Activated CD8-positive, alpha-beta memory T cell treated with anti-CD3 and anti-CD28 coated beads, Interleukin-2, amount 10 ng/mL, durations not matched to agents 7 days and 5 days (primary cell): ENCODE data around the gene CD81. TPM values are rescaled to one million over a fixed set of nuclear protein-coding genes. Genes with fewer than 3 reads are reported as not detected.

ENCODE experiments used
- ATAC-seq: fragments of 150-1000 bp; cut with Tn5 transposase; one replicate; pipeline ENCODE4 v1.10.0; 2021; ENCODE audit warnings: moderate library complexity
- CTCF ChIA-PET: fragments of 350-600 bp; sonication (Branson Sonifier 250); formaldehyde crosslinking; loops from one replicate; lab custom pipeline; 2021; ENCODE audit warnings: antibody characterized with exemption; lab: Charles Lee
- DNase-seq: peaks from one replicate; pipeline ENCODE4 v3.0.0-alpha.2; 2020
- H3K27ac Mint-ChIP-seq: one replicate; pipeline ENCODE4 v1.8.0; 2021; ENCODE audit warnings: mild to moderate bottlenecking, mixed read lengths
- H3K27me3 Mint-ChIP-seq: one replicate; pipeline ENCODE4 v1.8.0; 2021; ENCODE audit warnings: mixed read lengths
- H3K36me3 Mint-ChIP-seq: one replicate; pipeline ENCODE4 v1.8.0; 2021; ENCODE audit warnings: mild to moderate bottlenecking, mixed read lengths
- H3K4me1 Mint-ChIP-seq: one replicate; pipeline ENCODE4 v1.8.0; 2021; ENCODE audit warnings: mixed read lengths
- H3K4me3 Mint-ChIP-seq: one replicate; pipeline ENCODE4 v1.8.0; 2021; ENCODE audit warnings: mild to moderate bottlenecking, moderate library complexity, mixed read lengths
- H3K9me3 Mint-ChIP-seq: one replicate; pipeline ENCODE4 v1.8.0; 2022; ENCODE audit warnings: low read depth, mixed read lengths
- total RNA-seq, 2 experiments: library from RNA; stranded (reverse); gene quantifications; one replicate each; pipeline ENCODE4 v1.2.3, GENCODE V29; 2021

CD81 gene
- total RNA-seq, 2 experiments from 2014 or later: 162 to 192 TPM

DNA sequence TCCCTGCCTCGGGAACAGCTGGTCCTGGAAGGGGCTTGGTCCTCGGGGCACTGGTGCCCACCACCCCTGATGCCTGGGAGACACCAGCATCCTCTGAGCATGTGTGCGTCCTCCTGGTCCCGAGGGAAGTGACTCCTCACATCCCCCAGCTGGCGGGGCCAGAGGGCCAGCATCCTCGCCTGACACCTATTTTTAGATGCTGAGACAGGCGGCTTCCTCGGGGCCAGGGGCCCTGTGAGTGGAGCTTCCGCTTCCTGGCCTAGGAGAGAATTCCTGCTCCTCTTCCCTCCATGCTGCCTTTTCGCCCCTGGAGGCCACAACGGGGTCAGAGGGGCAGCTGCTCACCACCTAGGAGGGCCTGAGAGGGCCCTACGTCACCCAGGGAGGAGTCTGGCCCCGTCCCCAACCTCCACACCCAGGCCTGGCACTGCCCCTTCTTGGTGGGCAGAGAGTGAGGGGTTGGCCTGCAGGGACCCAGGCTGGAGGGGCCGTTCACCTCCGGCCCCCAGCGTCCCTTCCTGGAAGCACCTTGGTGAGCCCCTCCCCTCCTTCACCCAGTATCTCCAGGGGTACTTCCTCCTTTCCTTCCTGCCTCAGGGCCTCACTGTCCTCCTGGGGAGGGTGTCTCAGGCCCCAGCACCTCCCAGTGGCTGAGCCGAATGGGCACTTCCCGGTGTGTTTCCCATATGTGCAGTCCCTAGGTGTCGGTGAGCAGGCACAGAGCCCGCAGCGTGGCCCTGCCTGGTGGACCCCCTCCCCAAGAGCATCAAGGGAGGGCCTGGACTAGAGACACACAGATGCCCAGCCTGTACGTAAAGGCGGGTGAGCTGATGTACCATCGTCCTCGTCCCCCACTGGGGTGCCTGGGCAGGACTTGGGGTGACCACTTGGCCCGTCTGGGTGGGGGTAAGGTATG is 6.1 kb downstream of the CD81 start:
- DNase-seq (no peak), ATAC-seq (no peak)
- peaks cover 5% of the 10 kb centered on the region for H3K36me3 Mint-ChIP-seq
- CTCF ChIA-PET: interaction anchor here (0.9 to 1.2 kb wide), 3 partner anchors 38 to 78 kb away, joined by 3 to 8 read pairs (median 3); no protein-coding TSS in a partner anchor
- peak overlapping the region; percentile 25 for H3K27ac Mint-ChIP-seq
- no peaks in the 10 kb centered on the region for H3K9me3 Mint-ChIP-seq
- peaks cover 62% of the 10 kb centered on the region for H3K4me1 Mint-ChIP-seq
- H3K4me3 Mint-ChIP-seq: no peak overlapping the region
- H3K27me3 Mint-ChIP-seq: no peaks in the 10 kb centered on the region

DNA sequence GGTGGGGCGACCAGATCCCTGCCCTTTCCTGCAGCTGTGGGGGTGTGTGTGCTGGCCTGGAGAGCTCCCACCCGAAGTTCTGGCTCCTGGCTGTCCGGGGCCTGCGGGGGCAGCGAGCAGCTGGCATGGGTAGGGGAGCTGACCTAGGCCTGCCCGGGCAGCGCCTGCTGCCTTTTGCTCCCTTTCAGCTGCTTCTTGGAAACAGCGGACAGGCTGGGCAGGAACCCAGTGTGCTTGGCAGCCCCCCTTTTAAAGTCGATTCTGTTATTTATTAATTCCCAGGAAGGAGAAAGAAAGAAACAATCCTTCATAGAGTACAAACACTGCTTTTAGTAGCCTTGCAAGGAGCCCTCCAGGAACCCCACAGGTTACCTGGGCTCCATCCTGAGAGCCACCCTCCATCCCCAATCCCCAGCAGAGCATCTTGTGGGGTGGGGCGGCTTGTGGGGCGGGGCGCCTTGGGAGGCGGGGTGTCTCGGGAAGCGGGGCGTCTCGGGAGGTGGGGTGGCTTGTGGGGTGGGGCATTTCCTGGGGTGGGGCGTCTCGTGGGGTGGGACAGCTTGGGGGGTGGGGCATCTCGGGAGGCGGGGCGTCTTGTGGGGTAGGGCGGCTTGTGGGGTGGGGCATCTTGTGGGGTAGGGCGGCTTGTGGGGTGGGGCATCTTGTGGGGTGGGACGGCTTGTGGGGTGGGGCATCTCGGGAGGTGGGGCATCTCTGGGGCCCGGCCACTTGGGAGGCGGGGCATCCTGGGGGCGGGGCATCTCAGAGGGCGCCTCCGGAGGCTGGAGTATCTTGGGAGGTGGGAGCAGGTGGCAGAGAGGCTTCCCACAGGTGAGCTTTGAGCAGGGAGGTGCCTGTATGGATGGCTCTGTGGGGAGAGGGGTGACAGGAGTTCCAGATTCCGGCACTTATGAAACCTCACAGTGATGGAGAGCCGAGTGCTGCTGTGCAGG is 7.0 kb downstream of the CD81 start:
- CTCF ChIA-PET: interaction anchor here (0.7 to 0.9 kb wide), 2 partner anchors 78 to 149 kb away, joined by 3 read pairs; no protein-coding TSS in a partner anchor
- peaks cover 62% of the 10 kb centered on the region for H3K4me1 Mint-ChIP-seq
- no peaks in the 10 kb centered on the region for H3K27me3 Mint-ChIP-seq
- DNase-seq (peak; percentile 65), ATAC-seq (peak; percentile 18)
- H3K4me3 Mint-ChIP-seq: peak overlapping the region; percentile 22
- H3K36me3 Mint-ChIP-seq: peaks cover 5% of the 10 kb centered on the region
- H3K9me3 Mint-ChIP-seq: no peaks in the 10 kb centered on the region
- H3K27ac Mint-ChIP-seq: peak overlapping the region; percentile 84

DNA sequence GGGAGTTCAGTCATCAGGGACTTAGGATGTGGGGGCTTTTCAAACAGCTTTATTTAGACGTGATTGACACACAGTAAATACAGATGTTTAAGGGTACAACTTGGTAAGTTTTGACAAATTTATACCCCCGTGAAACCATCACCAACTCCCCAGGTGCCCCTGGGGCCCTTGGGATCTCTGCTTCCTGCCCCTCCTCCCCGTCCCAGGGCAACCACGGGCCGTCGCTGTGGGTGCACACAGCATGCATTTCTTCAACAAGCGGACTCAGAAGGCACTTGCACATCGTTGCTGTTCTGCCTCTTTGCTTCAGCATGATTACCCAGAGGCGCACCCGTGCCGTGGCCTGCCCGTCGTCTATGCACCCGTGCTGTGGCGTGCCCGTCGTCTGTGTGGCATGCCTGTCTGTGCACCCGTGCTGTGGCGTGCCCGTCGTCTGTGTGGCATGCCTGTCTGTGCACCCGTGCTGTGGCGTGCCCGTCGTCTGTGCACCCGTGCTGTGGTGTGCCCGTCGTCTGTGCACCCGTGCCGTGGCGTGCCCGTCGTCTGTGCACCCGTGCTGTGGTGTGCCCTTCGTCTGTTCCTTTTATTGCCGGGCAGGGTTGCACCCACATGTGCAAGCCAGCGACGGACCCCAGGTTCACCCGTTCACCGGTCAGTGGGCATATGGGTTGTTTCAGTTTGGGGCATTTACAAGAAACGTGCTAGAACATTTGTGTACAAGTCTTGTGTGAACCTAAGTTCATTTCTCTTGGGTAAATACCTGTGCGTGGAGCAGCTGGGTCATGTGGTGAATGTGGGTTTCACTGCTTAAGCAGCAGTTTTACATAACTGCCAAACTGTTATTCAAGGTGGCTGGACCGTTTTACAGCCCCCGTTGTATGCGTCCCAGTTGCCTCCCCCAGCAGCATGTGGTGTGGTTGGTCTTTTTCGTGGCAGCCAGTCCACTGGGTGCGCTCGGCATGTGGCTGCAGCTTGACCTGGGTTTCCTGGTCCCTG is 8.3 kb downstream of the CD81 start:
- Mint-ChIP-seq H3K27ac (peak overlapping the region; percentile 84), H3K27me3 (no peaks in the 10 kb centered on the region), H3K4me1 (peaks cover 70% of the 10 kb centered on the region), H3K36me3 (peaks cover 5% of the 10 kb centered on the region), H3K9me3 (no peaks in the 10 kb centered on the region), H3K4me3 (peak overlapping the region; percentile 46)
- DNase-seq (peak; percentile 64), ATAC-seq (no peak)
- CTCF ChIA-PET: interaction anchor here (0.7 to 3.4 kb wide), 4 partner anchors 14 to 507 kb away, joined by 3 to 37 read pairs (median 18); partner anchors contain the start of gene TSSC4

DNA sequence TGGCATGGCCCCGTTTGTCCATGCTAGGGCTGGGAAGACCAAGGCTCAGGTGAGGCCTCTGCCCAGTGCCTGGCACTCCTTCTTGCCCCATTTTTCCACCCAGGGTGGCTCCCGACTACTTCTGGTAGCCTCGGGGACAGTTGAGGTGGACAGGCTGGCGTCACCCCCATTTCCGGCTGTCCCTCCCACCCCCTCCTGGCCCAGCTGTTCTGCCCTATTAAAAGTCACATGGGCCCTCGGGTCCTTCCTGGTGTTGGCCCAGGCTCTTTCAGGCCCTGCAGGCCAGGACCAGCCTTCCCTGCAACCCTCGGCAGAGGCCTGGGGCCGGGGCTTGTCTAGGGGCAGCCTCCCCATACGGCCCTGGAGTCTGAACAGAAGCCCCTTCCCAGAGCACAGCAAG is 9.5 kb downstream of the CD81 start:
- DNase-seq: no peak
- peak overlapping the region; percentile 11 for H3K4me3 Mint-ChIP-seq
- CTCF ChIA-PET: interaction anchor here (1.6 to 3.4 kb wide), 8 partner anchors 9 to 506 kb away, joined by 4 to 37 read pairs (median 8); partner anchors contain the start of genes C11orf21, CD81, TSPAN32 and TSSC4
- no peak for ATAC-seq
- H3K9me3 Mint-ChIP-seq: no peaks in the 10 kb centered on the region
- peaks cover 2% of the 10 kb centered on the region for H3K36me3 Mint-ChIP-seq
- peak overlapping the region; percentile 84 for H3K27ac Mint-ChIP-seq
- H3K4me1 Mint-ChIP-seq: peaks cover 65% of the 10 kb centered on the region
- H3K27me3 Mint-ChIP-seq: no peaks in the 10 kb centered on the region

DNA sequence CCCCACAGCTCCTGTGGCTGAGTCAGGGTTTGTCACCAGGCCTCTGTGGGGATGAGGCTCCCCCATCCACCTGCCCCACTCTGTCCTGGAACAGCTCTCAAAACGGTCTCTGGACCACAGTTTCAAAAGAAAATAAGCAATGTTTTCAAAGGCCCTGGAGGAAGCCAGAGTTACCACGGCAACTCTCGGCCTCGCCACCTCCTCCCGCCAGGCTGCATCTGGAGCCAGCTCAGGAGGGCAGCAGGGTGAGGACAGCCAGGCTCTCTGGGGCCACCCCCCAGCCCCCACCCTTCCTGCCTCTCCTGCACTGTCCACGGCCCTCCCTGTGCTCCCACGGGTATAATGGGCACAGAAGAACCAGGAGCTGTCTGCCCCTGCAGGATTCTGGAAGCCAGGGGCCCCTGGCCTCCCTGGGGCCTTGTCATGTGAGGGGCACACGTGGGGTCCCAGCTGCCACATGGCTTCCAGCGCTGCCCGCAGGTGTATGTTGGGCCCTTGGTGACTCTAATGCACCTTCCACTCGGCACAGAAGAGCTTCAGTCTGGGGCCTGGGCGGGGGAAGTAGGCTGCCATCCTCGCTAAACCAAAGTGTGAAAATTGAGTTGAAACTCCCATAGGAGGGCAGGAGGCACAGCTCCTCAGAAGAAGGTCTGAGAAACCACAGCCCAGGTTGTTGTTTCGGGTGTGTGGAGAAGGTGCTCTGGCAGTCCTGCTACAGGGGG is 10.3 kb downstream of the CD81 start:
- H3K9me3 Mint-ChIP-seq: no peaks in the 10 kb centered on the region
- H3K36me3 Mint-ChIP-seq: peaks cover 2% of the 10 kb centered on the region
- H3K27ac Mint-ChIP-seq: peak overlapping the region; percentile 84
- peak; percentile 40 for ATAC-seq
- peak; percentile 65 for DNase-seq
- CTCF ChIA-PET: interaction anchor here (0.6 to 3.4 kb wide), 13 partner anchors 9 to 505 kb away, joined by 3 to 37 read pairs (median 6); partner anchors contain the start of genes C11orf21, CD81, TSPAN32 and TSSC4
- peaks cover 65% of the 10 kb centered on the region for H3K4me1 Mint-ChIP-seq
- peak overlapping the region; percentile 11 for H3K4me3 Mint-ChIP-seq
- no peaks in the 10 kb centered on the region for H3K27me3 Mint-ChIP-seq

DNA sequence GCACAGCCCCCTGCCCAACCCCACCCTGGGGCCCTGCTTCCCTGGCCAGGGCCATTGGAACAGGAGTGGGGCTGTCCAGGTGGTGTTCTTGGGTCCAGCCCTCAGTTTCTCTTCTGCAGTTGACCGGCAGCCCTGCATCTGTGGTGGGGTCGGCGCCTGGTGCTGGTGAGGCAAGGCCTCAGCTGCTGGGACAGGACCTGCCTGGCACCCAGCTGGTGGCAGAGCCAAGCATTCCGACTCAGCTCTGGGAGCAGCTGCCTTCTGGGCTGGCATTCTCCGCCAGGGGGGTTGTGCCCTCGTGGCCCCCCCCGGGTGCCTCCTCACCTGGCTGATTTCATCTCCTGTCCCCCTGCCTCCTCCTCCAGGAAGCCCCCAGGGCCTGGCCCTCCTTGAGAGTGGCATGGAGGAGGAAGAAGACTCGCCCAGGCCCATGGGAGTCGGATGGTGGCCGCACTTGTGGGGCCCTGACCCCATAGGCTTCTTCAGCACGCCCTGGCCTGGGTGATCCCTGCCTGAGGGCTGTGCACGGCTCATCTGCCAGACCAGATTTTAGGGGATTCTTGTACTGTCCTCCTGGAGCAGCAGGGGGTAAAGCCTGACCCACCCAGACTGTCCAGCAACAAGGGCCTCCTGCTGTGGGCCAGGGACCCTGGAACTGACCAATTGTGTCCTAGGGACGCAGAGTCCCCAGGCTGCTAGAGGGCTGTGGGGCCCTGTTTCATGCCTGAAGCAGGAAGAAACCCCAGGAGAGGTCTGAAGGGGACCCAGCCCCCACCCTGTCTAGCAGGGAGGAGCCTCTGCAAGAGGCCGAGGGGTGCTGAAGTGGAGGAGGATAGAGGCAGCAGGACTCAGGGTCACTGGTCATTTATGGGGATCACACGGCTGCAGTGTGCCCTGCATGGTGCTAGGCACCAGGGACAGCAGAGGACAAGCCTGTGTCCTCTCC is 11.6 kb downstream of the CD81 start:
- ATAC-seq: no peak
- CTCF ChIA-PET: interaction anchor here (1.3 to 3.4 kb wide), 5 partner anchors 11 to 86 kb away, joined by 3 to 37 read pairs (median 18); partner anchors contain the start of genes CD81 and TSSC4
- peaks cover 61% of the 10 kb centered on the region for H3K4me1 Mint-ChIP-seq
- no peaks in the 10 kb centered on the region for H3K9me3 Mint-ChIP-seq
- no peaks in the 10 kb centered on the region for H3K27me3 Mint-ChIP-seq
- H3K36me3 Mint-ChIP-seq: peaks cover 2% of the 10 kb centered on the region
- DNase-seq: no peak
- H3K27ac Mint-ChIP-seq: peak overlapping the region; percentile 72
- H3K4me3 Mint-ChIP-seq: no peak overlapping the region

DNA sequence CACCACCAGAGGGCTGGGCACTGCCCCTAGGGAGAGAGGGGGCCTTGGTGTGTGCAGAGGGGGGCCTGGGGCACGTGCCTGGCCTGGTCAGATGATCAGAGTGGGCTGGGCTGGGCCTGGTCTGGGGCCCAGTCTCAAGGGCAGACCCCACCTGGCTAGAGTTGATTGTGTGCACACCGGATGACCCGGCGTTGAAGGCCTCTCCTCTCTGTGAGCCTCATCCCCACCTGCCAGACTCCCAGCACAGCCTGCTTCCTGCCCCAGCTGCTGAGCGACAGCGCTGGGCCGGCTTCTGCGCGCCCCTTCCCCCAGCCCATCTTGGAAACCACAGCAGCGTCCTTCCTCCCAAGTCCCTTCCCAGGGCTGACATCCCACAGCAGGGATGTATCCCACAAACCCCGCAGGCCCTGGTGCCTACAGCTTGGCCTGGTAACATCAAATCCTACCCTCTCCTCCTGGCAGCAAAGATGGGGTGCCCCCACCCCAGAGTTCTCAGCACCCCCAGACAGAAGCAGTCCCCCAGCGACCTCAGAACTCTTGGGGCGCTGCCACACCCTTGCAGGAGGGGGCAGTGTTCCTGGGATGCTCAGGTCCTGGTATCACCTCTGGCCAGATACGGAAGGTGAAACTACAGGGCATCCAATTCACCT is 12.4 kb downstream of the CD81 start:
- no peak overlapping the region for H3K4me3 Mint-ChIP-seq
- CTCF ChIA-PET: interaction anchor here (2.8 kb wide), 1 partner anchor 10 kb away, joined by 9 read pairs; the partner anchor contains the start of gene TSSC4
- H3K9me3 Mint-ChIP-seq: no peaks in the 10 kb centered on the region
- ATAC-seq (no peak), DNase-seq (no peak)
- H3K4me1 Mint-ChIP-seq: peaks cover 56% of the 10 kb centered on the region
- H3K27me3 Mint-ChIP-seq: no peaks in the 10 kb centered on the region
- peaks cover 2% of the 10 kb centered on the region for H3K36me3 Mint-ChIP-seq
- H3K27ac Mint-ChIP-seq: peak overlapping the region; percentile 72

DNA sequence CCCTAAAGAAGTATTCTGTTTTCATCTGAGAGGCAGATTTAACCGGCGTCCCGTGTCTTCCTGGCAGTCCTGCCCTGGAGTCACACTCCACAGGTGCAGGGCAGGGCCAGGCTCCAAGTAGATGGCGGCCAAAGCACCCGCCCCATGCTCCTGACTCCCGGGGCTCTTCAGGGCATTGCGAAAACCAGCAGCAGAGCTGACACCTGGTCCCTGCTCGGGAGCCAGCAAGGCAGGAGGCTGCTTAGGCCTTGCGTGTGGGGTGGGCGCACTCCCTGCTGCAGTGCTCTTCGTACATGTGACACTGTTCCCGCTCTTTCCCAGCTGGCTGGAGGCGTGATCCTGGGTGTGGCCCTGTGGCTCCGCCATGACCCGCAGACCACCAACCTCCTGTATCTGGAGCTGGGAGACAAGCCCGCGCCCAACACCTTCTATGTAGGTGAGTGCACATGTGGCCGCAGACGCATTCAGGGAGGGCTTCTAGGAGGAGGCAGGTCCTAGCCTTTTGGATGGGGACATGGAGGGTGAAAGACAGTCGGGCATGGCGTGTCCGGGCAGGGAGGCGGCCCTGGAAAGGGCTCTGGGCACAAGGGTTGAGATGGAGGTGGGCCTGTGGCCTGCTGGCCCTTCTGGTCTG is 13.1 kb downstream of the CD81 start:
- CTCF ChIA-PET: interaction anchor here (2.8 kb wide), 1 partner anchor 10 kb away, joined by 9 read pairs; the partner anchor contains the start of gene TSSC4
- Mint-ChIP-seq H3K36me3 (peaks cover 2% of the 10 kb centered on the region), H3K27me3 (no peaks in the 10 kb centered on the region), H3K4me1 (peaks cover 52% of the 10 kb centered on the region), H3K27ac (peak overlapping the region; percentile 72), H3K4me3 (no peak overlapping the region), H3K9me3 (no peaks in the 10 kb centered on the region)
- no peak for DNase-seq
- ATAC-seq: no peak

DNA sequence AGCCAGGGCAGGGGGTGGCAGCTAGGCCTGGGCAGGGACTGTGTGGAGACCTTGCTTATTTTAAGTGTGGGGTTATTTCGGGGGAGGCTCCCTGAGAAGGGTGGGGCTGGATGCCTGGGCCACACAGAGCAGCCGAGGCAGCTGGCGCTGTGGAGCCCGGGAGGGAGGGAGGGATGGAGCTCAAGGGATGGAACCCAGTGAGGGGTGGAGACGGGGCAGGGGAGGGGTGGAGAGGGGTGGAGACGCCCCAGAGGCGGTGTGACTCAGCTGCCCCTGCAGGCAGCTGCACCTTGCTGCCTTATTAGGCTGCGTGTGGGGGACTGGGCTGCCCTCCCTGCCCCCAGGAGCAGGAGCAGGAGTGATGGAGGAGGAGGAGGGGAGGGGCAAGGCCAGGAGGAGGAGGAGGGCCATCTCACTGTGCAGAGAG is 13.6 kb downstream of the CD81 start:
- DNase-seq (no peak), ATAC-seq (no peak)
- H3K9me3 Mint-ChIP-seq: no peaks in the 10 kb centered on the region
- no peaks in the 10 kb centered on the region for H3K27me3 Mint-ChIP-seq
- H3K27ac Mint-ChIP-seq: peak overlapping the region; percentile 31
- H3K4me1 Mint-ChIP-seq: peaks cover 47% of the 10 kb centered on the region
- H3K36me3 Mint-ChIP-seq: no peaks in the 10 kb centered on the region
- no peak overlapping the region for H3K4me3 Mint-ChIP-seq
- CTCF ChIA-PET: interaction anchor here (2.8 kb wide), 1 partner anchor 9 kb away, joined by 9 read pairs; the partner anchor contains the start of gene TSSC4
